DMS114 treated with DMSO at 0.1 percent for 48 hours (cell line): ENCODE data around the gene CHAF1A.

Experiments
- DNase-seq: peaks from one replicate; lab custom pipeline; 2025; ENCODE audit not compliant: unreplicated experiment; lab: John Stamatoyannopoulos, UW

Gene CHAF1A

DNA sequence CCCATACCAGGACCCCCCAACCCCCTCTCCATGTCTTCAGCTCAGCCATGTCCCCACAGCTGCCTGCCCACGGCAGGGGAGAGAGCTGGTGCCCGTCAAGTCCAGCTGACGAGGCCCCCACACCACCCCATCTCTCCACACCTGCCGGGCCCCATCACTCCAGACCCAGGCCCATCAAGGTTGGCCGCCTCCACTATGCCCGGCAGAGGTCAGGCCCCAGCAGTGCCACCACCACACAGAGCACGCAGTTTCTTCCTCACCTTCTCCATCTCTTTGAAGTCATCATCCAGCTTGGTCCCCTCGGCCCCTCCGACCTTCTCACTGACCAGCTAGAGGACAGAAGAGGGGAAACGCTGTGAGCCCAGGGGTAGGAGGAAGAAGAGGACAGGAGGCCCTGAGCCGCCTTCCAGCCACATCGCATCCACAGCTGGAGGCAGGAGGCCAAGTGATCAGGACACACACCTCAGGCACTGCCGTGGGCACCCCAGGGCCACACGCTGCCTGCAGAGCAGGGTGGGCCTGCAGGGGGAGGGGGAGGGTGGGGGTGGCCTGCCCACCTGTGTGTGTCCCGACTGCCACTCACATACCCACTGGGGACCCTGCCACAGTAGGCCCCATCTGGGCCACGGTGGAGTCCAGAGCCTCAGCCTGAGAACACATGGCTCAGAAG is 35.6 kb upstream of the CHAF1A start:
- DNase-seq, result no peak

DNA sequence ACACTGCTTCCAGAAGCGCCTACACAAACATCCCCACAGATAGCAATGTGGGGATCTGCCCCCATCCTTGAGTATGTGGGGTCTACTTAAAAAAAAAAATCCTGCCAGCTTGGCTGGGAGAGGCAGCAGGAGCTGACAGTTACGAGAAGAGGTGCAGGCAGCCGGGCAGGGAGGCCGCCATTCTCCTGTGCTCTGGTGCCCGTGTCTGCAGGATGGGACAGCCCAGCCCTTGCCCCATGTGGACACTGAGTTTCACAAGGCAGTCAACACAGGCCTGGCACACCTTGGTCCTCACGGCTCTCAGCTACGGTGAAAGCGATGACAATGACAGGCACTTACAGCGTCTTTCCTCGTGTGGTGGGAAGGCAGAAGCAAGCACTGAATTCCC is 35.1 kb upstream of the CHAF1A start:
- no peak for DNase-seq

DNA sequence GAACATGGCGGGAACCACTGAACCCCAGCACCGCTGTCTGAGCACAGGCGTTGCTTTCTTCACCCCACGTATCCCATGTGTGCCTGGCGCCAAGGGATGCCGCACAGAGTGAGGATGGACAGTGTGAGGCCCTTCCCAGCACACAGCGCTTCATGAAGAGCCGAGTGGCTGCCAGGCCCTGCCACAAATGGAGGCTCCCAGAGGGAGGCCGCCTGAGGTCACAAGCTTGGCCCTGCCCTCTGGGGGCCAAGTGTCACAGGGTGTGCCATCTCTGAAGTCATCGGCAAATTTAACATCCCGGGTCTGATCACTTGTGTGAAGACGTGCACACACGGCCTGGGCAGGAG is 34.7 kb upstream of the CHAF1A start:
- DNase-seq, result no peak

DNA sequence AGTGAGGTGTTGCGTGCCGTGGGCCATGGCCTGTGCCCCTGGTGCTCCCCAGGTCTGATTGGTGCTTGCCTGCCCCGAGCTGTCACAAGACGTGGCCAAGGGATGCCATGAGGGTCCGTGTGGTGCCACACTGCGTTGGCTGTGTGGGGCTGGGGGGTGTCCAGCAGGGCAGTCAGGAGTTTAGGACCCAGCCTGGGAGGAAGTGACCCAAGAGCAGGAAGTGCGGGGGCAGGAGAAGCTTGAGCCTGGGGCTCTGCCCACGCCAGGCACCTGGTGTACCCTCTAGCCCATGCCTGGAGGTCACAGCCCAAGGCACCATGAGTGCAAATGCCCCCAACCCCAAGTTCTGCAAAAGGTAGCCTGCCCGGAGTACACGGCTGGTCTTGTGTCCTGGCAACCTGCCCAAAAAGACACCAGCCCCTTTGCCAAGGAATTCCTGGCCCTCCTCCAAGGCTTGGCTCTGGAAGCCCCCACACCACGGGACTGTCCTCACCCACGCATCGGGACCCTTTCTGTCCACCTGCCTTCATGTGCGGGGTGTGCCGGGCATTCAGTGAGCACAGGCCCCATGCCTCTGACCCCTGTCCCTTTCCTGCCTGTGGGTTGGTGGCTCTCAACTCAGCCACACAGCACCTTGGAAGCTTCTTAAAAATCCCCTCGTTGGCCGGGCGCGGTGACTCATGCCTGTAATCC is 34.2 kb upstream of the CHAF1A start:
- no peak for DNase-seq

DNA sequence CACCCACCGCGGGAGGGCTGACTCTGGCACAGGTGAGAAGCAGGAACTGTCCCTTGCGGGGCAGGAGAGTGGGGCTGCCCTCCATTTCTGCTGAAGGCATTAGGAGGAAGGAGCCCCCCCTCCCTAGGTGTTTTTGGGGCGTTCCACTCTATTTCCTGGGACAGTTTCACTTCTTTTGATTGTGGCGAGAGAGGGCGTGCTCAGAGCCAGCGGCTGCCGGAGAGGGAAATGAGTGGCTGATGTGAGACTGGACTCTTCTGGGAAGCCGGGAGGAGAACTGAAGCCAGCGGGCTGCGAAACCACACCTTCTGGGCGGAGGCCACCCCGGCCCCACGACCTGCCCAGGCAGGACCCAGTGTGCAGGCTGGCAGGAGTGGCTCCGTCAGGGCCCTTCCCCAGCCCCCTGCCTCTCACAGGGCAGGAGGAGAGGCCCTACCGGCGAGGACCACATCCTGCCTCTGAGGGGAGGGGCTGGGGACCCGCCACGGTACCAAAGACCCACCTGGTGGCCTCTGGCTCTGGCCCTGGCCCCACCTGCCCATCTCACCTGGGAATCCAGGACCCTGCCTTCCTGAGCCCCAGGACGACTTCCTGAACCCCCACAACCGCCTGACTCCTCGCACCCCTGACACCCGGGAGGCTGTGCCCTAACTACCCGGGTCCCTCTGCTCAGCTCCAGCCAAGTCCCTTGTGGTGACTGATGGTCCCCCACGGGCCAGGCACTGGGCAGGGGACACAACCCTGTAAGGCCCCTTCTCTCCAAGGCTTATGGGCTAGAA is 33.1 kb upstream of the CHAF1A start:
- DNase-seq, result no peak

DNA sequence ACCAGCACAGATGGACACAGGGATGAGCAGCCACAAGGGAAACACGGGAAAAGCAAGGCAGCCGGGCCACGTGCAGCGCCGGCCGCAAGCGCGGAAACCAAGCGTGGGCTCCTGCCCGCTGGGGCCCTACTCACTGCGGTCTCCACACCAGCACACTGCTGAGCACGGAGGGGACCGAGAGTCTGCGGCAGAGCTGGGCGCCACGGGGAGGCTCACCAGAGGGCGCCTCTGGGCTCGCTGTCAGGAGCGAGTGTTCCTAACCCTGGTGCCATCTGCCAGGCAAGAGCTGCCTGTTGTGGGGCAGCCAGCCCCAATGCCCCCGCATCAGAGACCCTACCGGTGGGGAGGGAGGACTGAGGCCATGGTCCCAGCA is 32.6 kb upstream of the CHAF1A start:
- no peak for DNase-seq

DNA sequence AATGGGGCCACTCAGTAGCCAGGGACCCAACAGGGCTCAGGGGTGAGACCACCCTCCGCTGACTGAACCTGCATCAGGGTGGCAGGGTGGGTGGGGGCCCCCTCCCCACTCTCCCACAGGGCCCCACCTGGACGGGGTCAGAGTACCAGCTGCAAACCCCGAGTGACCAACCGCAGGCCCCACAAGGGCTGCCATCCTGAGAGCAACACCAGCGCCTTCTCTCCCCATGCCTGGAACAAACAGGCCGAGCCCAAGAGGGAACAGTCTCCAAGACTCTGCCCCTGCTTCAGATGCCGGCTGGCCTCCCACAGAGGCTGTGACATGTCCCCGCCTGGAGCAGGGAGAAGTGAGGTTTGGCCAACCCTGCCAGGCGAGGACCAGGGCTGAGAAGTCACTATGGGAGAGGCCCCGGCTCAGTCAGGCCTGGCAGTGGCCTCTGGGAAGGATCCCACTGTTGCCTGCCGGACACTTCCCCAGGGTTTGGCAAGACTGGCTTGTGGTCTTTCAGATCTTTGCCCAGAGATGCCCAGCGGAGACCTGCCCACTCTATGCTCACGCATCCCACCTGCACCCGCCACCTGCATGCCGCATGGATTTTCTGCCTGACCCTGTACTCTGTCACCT is 31.9 kb upstream of the CHAF1A start:
- DNase-seq, result no peak

DNA sequence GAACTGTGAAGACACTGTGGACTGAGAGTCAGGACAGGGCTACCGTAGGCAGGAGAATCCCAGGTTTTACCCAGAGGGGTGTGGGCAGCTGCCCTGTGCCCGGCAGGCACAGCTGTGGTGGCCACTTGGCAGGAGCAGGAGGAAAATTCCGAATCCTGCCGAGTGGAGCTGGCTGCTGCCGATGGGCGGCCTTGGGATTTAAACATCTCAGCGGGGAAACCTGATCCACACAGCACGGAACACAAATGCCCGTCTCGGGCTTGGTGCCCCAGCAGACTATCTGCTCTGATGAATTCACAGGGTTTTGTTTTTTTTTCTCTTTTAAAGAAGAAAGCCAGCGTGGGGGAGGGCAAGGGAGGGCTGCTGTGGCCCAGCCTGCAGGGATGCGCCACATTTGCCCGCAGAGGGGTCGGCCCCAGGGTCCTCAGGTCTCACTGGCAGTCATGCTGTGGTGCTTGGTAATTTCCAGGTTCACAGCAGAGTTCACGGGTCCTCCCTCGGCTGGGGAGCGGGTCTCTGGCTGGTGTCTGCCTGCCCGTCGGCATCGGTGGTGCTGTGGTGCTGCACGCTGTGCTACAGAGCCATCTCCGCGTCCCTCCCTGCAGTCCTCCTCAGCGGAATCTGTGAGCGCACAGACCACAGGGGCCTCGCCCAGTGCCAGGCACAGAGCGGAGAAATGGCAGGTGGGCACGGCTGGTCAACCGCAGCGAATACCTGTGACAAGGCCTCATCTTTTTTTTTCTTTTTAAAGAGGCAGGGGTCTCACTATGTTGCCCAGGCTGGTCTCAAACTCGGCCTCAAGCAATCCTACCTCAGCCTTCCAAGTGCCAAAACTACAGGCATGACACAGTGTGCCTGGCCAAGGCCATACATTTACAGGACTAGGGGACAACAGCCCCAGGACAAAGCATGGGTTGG is 30.9 kb upstream of the CHAF1A start:
- DNase-seq, result no peak

DNA sequence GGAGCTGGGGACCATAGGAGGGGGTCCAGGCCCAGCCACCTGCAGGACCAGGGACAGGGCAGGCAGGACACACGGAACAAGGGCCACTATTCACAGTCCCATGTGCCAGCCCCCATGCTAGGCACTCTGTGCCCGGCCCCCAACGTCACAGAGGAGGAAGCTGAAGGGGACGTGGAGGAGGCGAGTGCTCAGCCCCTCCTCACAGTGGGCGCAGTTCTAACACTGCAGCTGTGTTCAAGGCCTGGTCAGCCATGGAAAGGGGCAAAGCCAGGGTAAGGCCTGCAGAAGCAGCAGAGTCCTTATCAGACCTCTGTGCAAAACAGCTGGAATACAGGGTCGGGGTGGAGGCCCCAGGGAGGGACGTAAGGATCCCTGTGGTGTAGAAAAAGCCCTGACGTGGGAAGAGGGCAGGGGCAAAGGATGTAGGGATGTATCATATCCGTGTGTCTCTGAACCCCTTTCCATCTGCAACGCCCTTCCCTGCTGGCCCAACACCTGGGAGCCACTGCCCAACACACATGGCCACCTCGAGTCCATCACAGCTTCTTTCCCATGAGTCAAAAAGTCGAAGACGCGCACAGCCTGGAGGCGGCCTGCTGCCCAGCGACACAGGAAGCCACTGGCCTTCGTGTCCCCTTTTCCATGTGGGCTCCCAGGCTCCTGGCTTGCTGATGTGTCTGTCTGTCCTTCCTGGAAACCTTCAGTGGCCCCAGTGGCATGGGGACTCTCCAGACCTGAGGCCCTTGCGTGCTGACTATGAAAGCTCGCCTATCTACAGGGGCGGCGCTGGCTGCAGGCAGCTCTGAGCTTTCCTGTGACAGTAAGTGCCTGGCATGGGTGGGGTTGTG is 30.1 kb upstream of the CHAF1A start:
- no peak for DNase-seq

DNA sequence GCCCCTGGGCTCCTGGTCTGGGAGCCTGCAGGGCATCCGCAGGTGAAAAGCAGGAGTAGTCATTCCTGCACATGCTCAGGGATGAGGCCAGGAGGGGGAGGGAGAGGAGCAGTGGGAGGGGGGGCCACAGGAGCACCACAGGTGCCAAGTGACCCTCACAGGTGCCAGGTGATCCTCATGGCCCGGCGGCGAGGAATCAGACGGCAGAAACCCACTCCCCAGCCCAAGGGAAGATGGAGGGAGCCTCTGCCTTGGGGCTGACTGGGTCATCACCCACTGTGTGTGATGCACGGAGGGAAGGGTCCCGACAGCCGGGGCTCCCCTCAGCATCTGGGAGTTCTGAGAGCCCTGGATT is 29.4 kb upstream of the CHAF1A start:
- DNase-seq, result no peak

DNA sequence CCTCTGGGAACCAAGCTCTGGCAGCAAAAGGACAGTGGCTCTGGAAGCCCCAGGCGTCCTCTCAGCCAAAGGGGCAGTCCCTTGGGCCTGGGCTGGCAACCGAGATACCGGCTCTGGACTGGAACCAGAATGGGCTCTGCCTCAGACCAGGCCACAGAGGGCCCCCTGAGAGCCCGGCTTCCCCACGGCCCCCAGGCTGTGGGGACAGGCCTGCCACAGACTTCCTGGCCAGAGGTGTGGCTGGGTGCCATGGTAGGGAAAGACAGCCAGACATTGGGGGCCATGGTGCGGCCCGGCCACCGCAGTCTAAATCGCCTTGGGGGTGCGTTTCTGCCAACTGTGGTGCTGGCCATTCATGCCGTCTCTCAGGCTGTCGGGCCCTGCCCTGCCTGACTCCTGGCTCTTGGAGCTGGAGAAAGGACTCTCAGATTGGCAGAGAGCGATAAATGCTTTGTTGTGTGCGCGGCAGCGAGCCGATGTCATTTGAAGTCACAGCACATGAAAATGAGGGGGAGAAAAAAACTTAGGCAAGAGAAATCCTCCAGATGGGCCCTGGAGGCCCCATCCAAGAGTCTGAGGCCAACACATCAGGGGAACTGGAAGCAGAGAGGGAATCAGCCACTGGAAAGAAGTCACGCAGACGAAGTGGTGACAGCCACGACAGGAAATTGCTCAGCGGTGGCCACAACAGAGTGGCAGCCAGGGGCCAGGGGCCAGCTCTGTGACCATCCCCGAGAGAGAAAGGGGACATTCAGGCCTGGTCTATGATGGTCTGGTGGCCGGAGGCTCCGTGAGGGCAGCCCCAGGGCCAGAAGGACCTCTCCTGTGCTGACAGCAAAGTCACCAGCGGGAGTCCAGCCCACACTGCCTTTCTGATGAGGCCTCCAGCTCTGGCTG is 28.6 kb upstream of the CHAF1A start:
- DNase-seq, result no peak

DNA sequence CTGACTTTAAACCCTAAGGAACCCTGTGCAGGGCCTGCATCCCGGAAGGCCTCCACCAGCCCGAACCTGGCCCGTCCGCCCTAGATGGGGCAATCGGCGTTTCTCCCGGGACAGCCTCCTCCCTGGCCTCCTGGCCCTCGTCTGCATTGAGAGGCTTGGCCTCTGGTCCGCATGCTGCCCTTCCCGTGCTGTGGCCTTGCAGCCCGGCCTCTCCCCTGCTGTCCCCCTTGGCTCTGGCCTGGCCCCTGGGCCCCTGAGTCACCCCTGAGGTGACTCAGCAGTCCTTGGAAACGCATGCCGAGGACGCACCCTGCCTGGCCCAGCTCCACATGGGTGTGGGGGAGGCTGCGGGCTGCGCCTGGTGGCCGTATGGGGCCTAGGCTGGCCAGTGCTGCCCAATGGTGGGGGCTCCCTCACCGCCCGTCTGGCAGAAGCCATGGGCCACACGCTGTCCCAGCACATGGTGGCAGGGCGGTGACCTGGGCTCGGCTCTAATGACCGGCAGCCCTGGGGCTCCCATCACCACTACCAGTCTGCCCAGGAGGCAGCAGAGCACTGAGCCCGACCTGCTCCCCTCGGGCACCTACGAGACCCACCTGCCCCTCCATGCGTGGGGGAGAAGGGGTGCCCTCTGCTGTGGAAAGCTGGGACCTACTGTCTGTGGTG is 27.8 kb upstream of the CHAF1A start:
- DNase-seq, result no peak

DNA sequence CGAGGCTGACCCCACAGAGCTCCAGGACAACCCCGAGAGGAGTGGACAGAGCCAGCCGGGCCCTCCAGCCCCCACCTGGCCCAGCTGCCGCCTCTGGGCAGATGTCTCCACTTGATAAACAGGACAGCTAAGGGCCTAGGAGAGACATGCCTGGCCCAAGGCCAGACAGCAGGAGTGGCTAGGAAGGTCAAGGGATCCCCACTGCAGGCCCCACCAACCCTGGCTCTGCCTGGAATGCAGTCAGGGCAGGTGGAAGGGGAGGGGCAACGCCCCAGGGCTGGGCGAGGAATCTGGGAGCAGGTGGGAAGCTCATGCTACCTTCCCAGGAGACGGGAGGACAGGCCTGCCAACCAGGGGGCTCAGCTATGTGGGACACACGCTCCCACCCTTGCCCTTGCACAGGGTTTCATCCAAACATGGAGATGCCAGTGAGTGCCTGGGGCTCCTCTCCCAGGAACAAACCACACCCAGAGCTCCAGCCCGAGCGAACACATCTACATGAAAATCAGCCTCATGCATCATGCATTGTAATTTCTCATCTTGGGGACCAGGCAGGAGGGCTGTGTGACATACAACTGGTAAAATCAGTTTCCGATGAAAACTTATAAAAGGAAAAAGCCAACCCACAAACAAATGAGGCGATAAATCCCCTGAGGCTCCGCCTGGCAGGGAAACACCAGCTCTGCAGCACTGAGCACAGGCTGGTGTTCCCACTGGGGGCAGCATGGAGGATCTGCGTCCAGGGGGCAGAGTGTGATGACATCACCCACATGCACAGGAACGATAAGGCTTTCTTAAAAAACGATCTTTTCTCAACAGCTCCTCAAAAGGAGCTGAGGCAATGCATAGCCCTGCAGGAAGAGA is 27.0 kb upstream of the CHAF1A start:
- no peak for DNase-seq

DNA sequence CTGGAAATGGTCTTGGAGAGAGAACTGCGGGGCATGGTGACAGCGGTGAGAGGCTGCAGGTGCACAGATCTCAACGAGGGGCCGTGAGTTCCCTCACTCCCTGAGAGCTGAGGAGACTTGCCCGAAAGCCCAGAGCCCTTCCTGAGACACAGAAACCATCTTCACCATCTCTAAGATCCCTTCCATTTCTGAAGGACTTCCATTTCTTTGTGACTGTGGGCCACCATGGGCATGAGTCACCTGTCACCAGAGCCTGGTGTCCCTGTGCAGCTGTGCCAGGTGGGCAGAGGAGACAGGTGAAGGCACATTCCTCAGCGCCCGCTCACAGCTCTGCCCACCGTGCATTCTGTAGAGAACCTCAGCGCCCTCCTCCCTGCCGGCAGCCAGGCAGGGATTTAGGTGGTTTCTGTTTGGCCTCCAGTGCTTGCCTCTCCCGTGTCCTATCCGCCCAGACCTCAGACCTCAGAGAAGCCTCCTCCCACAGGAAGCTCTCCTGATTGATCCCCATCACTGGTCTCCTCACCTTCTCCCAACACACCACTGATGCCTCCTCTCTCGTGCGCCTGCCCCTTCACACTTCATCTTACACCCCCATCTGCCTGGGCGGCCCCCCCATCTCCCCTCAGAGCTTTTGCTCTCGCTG is 26.3 kb upstream of the CHAF1A start:
- DNase-seq, result no peak

DNA sequence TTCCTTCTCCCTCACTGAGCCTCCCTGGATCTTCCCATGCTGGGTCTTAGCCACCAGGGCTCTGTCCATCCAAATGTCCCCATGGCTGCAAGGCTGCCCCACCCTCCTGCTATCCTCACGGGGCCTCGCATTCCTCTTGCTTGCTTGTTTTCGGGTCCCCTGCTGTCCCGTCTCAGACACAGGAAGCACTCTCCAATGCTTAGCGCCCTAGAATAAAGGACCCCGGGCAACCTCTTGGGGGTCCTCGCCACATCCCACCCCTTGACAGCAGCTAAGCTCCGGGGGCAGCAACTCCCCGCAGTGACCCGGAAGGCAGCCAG is 25.8 kb upstream of the CHAF1A start:
- DNase-seq, result no peak

DNA sequence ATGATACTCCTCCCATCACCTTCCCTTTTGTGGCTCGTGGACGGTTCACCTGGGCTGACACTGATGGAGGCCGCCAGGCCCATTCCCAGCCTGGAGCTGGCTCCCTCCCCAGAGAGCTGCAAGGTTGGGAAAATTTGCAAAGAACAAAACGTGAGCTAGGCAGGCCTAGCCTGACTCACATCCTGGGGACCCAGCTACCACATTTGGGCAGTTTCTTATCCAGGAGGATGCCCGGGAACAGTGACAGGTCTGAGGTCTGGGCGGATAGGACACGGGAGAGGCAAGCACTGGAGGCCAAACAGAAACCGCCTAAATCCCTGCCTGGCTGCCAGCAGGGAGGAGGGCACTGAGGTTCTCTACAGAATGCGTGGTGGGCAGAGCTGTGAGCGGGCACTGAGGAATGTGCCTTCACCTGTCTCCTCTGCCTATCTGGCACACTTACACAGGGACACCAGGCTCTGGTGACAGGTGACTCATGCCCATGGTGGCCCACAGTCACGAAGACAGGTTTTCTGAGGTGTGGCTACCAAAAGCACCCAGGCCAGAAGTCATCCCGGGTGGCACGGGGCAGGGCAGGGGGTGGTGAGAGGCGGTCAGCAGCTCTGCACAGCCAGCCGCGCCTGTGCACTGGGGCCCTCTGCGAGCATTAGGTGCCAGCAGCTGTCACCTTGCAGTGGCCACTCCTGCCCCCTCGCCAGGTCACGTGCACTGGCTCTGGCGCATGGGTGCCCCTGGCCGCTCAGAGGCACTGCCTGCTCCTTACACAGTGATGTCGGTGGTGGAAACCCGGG is 25.3 kb upstream of the CHAF1A start:
- DNase-seq, result no peak

DNA sequence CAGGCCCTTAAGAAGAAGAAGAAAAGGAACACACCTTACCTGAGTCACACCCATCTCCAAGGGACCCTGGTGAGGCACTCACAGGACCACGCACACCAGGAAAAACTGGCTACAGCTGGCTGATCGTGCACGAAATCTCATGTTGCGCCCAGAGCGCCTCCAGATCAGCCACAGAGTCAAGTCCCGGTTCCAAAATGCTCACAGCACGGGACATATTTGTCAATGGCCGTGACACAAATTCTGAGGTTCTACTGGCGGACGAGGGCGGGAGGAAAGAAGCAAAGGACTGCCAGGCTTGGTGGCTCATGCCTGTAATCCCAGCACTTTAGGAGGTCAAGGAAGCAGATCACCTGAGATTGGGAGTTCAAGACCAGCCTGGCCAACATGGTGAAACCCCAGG is 23.6 kb upstream of the CHAF1A start:
- no peak for DNase-seq
